ENCODE data around the gene FBXO10. TPM values are rescaled to one million over a fixed set of nuclear protein-coding genes. Genes with fewer than 3 reads are reported as not detected.

The FBXO10 gene
- total RNA-seq, 3 donors from 2014 or later = 5.1 to 6.9 (median 5.9) TPM

GRCh38 chr9:37499297-37499696, 76.9 kb downstream of the FBXO10 start:
- Histone ChIP-seq H3K4me3 (no peak overlapping the region), H3K27me3 (no peaks in the 10 kb centered on the region), H3K4me1 (no peaks in the 10 kb centered on the region), H3K27ac (no peak overlapping the region), H3K9me3 (no peaks in the 10 kb centered on the region), H3K36me3 (peaks cover 17% of the 10 kb centered on the region)
- no peak for DNase-seq (ENCODE audit: low spot score in 2 of 2)
- no peak for TF ChIP-seq POLR2A (IDR thresholded peaks at IDR 0.05)
- TF ChIP-seq CTCF (IDR thresholded peaks at IDR 0.05) = no peak
- TF ChIP-seq POLR2AphosphoS5 (IDR thresholded peaks at IDR 0.05) = no peak
- intact Hi-C loops (cut with DNase I; ENCODE audit: low total_unique reads) = loop anchor here (2.0 to 10.0 kb wide), 2 partner anchors 44 to 1964 kb away; no protein-coding TSS in a partner anchor

DNA sequence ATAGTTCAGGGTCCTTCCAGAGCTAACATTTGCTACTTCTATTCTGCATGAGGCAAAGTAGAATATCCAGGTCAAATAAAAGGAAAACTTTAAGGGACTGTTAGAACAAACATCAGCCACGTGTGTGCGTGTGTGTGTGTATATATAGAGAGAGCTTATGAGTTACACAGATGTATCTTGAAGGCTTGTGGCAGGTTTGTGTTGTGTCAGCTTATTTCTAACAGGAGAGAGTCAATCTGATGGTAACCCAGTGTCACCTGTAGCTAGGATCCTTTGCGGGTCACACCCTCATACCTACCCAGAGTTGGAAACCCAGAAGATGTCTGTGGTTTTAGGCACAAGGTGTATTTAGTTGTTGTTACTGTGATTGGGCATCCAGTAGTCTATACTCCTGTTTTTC, 77.7 kb downstream of the FBXO10 start:
- intact Hi-C loops (cut with DNase I; ENCODE audit: low total_unique reads) = loop anchor here (2.0 to 10.0 kb wide), 2 partner anchors 44 to 1964 kb away; no protein-coding TSS in a partner anchor

GRCh38 chr9:37497320-37497719, 78.9 kb downstream of the FBXO10 start:
- TF ChIP-seq POLR2A (IDR thresholded peaks at IDR 0.05) = no peak
- no peak for TF ChIP-seq CTCF (IDR thresholded peaks at IDR 0.05)
- no peak for TF ChIP-seq POLR2AphosphoS5 (IDR thresholded peaks at IDR 0.05)
- DNase-seq (ENCODE audit: low spot score in 2 of 2) = no peak
- H3K27ac ChIP-seq = no peak overlapping the region

More for the DNA sequence above, 77.7 kb downstream of the FBXO10 start:
- Histone ChIP-seq H3K4me1 (no peaks in the 10 kb centered on the region), H3K9me3 (no peaks in the 10 kb centered on the region), H3K36me3 (peaks cover 17% of the 10 kb centered on the region), H3K4me3 (no peak overlapping the region), H3K27ac (no peak overlapping the region), H3K27me3 (no peaks in the 10 kb centered on the region)
- DNase-seq (ENCODE audit: low spot score in 2 of 2) = no peak
- no peak for TF ChIP-seq CTCF (IDR thresholded peaks at IDR 0.05)
- no peak for TF ChIP-seq POLR2AphosphoS5 (IDR thresholded peaks at IDR 0.05)
- no peak for TF ChIP-seq POLR2A (IDR thresholded peaks at IDR 0.05)

DNA sequence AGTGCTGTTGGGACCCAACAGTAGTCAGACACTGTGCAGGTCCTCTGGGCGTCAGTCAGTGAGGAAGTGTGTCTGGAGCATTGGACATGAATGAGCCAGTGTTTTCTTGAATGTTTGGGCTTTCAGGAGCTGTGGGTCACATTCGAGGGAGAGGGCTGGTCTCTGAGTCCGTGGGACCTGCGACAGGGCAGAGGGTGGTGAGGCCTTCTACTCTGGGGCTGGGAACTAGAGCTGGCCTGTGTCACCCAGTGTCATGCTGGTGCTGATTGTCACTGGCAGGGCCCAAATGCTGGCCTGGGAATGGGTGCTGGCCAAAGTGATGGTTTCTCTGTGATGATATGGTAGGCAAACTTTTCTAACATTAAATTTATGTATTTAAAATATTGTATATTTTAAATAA, 80.2 kb downstream of the FBXO10 start:
- no peak overlapping the region for H3K27ac ChIP-seq
- H3K27me3 ChIP-seq = no peaks in the 10 kb centered on the region
- intact Hi-C loops (cut with DNase I; ENCODE audit: low total_unique reads) = loop anchor here (10.0 kb wide), 1 partner anchor 1961 kb away; no protein-coding TSS in a partner anchor
- peaks cover 4% of the 10 kb centered on the region for H3K36me3 ChIP-seq
- H3K4me3 ChIP-seq = no peak overlapping the region
- no peaks in the 10 kb centered on the region for H3K9me3 ChIP-seq
- H3K4me1 ChIP-seq = no peaks in the 10 kb centered on the region
- no peak for DNase-seq (ENCODE audit: low spot score in 2 of 2)
- TF ChIP-seq CTCF (IDR thresholded peaks at IDR 0.05) = no peak
- no peak for TF ChIP-seq POLR2AphosphoS5 (IDR thresholded peaks at IDR 0.05)
- TF ChIP-seq POLR2A (IDR thresholded peaks at IDR 0.05) = no peak

More at GRCh38 chr9:37497320-37497719, 78.9 kb downstream of the FBXO10 start:
- Histone ChIP-seq H3K36me3 (peaks cover 8% of the 10 kb centered on the region), H3K4me3 (no peak overlapping the region), H3K4me1 (no peaks in the 10 kb centered on the region), H3K9me3 (no peaks in the 10 kb centered on the region), H3K27me3 (no peaks in the 10 kb centered on the region)
- intact Hi-C loops (cut with DNase I; ENCODE audit: low total_unique reads) = loop anchor here (10.0 kb wide), 1 partner anchor 1963 kb away; no protein-coding TSS in a partner anchor

DNA sequence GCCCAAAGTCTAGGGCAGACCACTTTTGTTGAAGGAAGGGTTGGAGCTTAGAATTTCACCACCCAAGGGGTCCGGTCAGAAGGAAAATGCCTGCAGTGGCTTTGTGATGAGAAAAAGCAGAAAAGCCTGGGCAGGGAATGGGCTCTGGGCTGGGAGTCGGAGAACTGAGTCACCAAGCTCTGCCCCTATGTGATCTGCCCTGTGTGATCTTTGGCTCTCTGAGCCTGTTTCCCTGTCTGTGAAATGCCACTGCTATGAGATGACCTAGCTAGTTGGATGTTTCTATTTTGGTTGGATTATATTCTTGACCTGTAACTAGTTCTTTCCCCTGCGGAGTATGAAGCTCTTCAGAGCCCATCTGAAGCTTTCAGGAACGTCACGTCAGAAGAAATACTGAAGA, 80.6 kb downstream of the FBXO10 start:
- H3K36me3 ChIP-seq = peaks cover 4% of the 10 kb centered on the region
- H3K27me3 ChIP-seq = no peaks in the 10 kb centered on the region
- intact Hi-C loops (cut with DNase I; ENCODE audit: low total_unique reads) = loop anchor here (10.0 kb wide), 1 partner anchor 1961 kb away; no protein-coding TSS in a partner anchor
- no peaks in the 10 kb centered on the region for H3K4me1 ChIP-seq
- H3K27ac ChIP-seq = no peak overlapping the region
- DNase-seq (ENCODE audit: low spot score in 2 of 2) = no peak
- no peaks in the 10 kb centered on the region for H3K9me3 ChIP-seq
- TF ChIP-seq CTCF (IDR thresholded peaks at IDR 0.05) (no peak), POLR2AphosphoS5 (IDR thresholded peaks at IDR 0.05) (no peak), POLR2A (IDR thresholded peaks at IDR 0.05) (no peak)
- H3K4me3 ChIP-seq = no peak overlapping the region

Data from breast epithelium (tissue), 4 donors.